Measurements from ENCODE around the gene RPL26. TPM values are rescaled to one million over a fixed set of nuclear protein-coding genes. Genes with fewer than 3 reads are reported as not detected.
"Not testable (repeated sequence)": the region's sequence is repeated elsewhere in the genome, so short reads cannot be mapped to it uniquely, and the experiment has no call there.

The RPL26 gene
- total and polyA plus RNA-seq, 3 donors from 2014 or later, result 769 to 1,617 (median 1,360) TPM

GRCh38 chr17:8354236-8354635 lies 28.8 kb downstream of the RPL26 start:
- Histone ChIP-seq H3K27me3 (no peaks in the 10 kb centered on the region), H3K27ac (no peak overlapping the region), H3K36me3 (ENCODE audit: low read depth, missing control alignments) (no peaks in the 10 kb centered on the region), H3K4me3 (no peak overlapping the region), H3K9me3 (no peaks in the 10 kb centered on the region), H3K4me1 (no peaks in the 10 kb centered on the region)
- no peak for DNase-seq
- TF ChIP-seq POLR2A (IDR thresholded peaks at IDR 0.05) (no peak), CTCF (IDR thresholded peaks at IDR 0.05) (no peak)
- intact Hi-C loops (cut with DNase I; ENCODE audit: low total_unique reads), result no loop called here
- 71 to 85% methylated on average over 8 of the region's 8 CpGs for WGBS, 2 donors

GRCh38 chr17:8353736-8354135 lies 29.3 kb downstream of the RPL26 start:
- Histone ChIP-seq H3K27ac (no peak overlapping the region), H3K9me3 (no peaks in the 10 kb centered on the region), H3K4me1 (no peaks in the 10 kb centered on the region), H3K36me3 (ENCODE audit: low read depth, missing control alignments) (no peaks in the 10 kb centered on the region), H3K4me3 (no peak overlapping the region), H3K27me3 (no peaks in the 10 kb centered on the region)
- WGBS, 2 donors, result 81 to 84% methylated on average over 7 of the region's 7 CpGs
- DNase-seq, result no peak
- intact Hi-C loops (cut with DNase I; ENCODE audit: low total_unique reads), result no loop called here
- TF ChIP-seq CTCF (IDR thresholded peaks at IDR 0.05) (no peak), POLR2A (IDR thresholded peaks at IDR 0.05) (no peak)

GRCh38 chr17:8350339-8350738 lies 32.7 kb downstream of the RPL26 start:
- 85 to 88% methylated on average over 7 of the region's 7 CpGs for WGBS, 2 donors
- no peaks in the 10 kb centered on the region for H3K4me1 ChIP-seq
- TF ChIP-seq CTCF (IDR thresholded peaks at IDR 0.05), result no peak
- no peak for TF ChIP-seq POLR2A (IDR thresholded peaks at IDR 0.05)
- no peak for DNase-seq
- H3K4me3 ChIP-seq, result no peak overlapping the region
- H3K27ac ChIP-seq, result no peak overlapping the region
- no peaks in the 10 kb centered on the region for H3K27me3 ChIP-seq
- H3K9me3 ChIP-seq, result no peaks in the 10 kb centered on the region
- intact Hi-C loops (cut with DNase I; ENCODE audit: low total_unique reads), result no loop called here
- H3K36me3 ChIP-seq (ENCODE audit: low read depth, missing control alignments), result no peaks in the 10 kb centered on the region

- 44% methylated on average over 23 of the region's 25 CpGs; no CpG with 5 or more reads in 1 of the 2 donors for WGBS, 2 donors
- H3K27me3 ChIP-seq, result not testable (repeated sequence)
These were observed 36.0 kb downstream of the RPL26 start for GRCh38 chr17:8347001-8347400.

GRCh38 chr17:8345951-8346665 lies 36.9 kb downstream of the RPL26 start:
- no peaks in the 10 kb centered on the region for H3K27me3 ChIP-seq
- H3K4me3 ChIP-seq, result no peak overlapping the region
- H3K9me3 ChIP-seq, result no peaks in the 10 kb centered on the region
- no peak overlapping the region for H3K27ac ChIP-seq
- 60 to 68% methylated on average over 5 of the region's 5 CpGs for WGBS, 2 donors
- H3K4me1 ChIP-seq, result no peaks in the 10 kb centered on the region
- no peaks in the 10 kb centered on the region for H3K36me3 ChIP-seq (ENCODE audit: low read depth, missing control alignments)
- intact Hi-C loops (cut with DNase I; ENCODE audit: low total_unique reads), result no loop called here
- no peak for TF ChIP-seq POLR2A (IDR thresholded peaks at IDR 0.05)
- no peak for TF ChIP-seq CTCF (IDR thresholded peaks at IDR 0.05)
- no peak for DNase-seq

More at GRCh38 chr17:8347001-8347400, 36.0 kb downstream of the RPL26 start:
- H3K9me3 ChIP-seq; H3K36me3 ChIP-seq (ENCODE audit: low read depth, missing control alignments); H3K27ac ChIP-seq; H3K4me1 ChIP-seq; DNase-seq; H3K4me3 ChIP-seq; intact Hi-C loops (cut with DNase I; ENCODE audit: low total_unique reads): not testable (repeated sequence)

Data from testis (tissue), 3 donors.